Measurements from ENCODE around the gene OLFML1.

DNA sequence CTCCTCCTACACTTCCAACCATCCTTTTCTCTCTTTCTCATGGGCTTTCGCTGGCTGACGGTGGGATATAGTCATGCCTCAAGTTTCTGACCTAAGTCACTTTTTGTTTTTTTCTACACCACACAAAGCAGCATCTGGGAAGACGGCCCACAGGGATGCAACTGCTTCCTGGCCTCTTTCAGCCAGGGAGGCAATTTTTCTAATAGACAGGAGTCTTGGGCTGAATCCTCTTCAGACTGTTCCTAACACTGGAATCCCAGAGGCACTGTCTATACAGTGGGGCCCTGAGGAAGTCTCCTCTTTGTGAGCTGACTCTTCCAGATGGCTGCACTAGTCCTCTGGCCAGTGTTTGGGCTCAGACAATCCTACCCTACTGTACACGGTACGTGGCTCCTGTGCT is 39.7 kb upstream of the OLFML1 start:
- no peak for TF ChIP-seq ESRRA (CRISPR knock-in tag; IDR thresholded peaks at IDR 0.05; ENCODE audit: borderline replicate concordance)
- no peak for TF ChIP-seq CTCF (IDR thresholded peaks at IDR 0.05)
- TF ChIP-seq, protein P1, sequence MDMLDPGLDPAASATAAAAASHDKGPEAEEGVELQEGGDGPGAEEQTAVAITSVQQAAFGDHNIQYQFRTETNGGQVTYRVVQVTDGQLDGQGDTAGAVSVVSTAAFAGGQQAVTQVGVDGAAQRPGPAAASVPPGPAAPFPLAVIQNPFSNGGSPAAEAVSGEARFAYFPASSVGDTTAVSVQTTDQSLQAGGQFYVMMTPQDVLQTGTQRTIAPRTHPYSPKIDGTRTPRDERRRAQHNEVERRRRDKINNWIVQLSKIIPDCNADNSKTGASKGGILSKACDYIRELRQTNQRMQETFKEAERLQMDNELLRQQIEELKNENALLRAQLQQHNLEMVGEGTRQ (CRISPR knock-in tag; IDR thresholded peaks at IDR 0.05), result no peak
- no peak for TF ChIP-seq ZNF423 (CRISPR knock-in tag; IDR thresholded peaks at IDR 0.05)
- no peak for TF ChIP-seq ZBTB21 (CRISPR knock-in tag; IDR thresholded peaks at IDR 0.05; ENCODE audit: borderline replicate concordance)
- TF ChIP-seq, protein P2, sequence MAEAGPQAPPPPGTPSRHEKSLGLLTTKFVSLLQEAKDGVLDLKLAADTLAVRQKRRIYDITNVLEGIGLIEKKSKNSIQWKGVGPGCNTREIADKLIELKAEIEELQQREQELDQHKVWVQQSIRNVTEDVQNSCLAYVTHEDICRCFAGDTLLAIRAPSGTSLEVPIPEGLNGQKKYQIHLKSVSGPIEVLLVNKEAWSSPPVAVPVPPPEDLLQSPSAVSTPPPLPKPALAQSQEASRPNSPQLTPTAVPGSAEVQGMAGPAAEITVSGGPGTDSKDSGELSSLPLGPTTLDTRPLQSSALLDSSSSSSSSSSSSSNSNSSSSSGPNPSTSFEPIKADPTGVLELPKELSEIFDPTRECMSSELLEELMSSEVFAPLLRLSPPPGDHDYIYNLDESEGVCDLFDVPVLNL (CRISPR knock-in tag; IDR thresholded peaks at IDR 0.05; ENCODE audit: borderline replicate concordance, low read depth), result no peak
- no peak for TF ChIP-seq ETV6 (CRISPR knock-in tag; IDR thresholded peaks at IDR 0.05)
- no peak for TF ChIP-seq ZNF121 (CRISPR knock-in tag; IDR thresholded peaks at IDR 0.05)
- no peak for TF ChIP-seq NFYB (CRISPR knock-in tag; conservative IDR thresholded peaks at IDR 0.05; ENCODE audit: low read depth)
- TF ChIP-seq TP53 (CRISPR knock-in tag; IDR thresholded peaks at IDR 0.05), result no peak
- no peak for TF ChIP-seq CREB1 (CRISPR knock-in tag; IDR thresholded peaks at IDR 0.05)
- TF ChIP-seq AR (CRISPR knock-in tag; IDR thresholded peaks at IDR 0.05), result no peak
- no peak for TF ChIP-seq SP1 (CRISPR knock-in tag; conservative IDR thresholded peaks at IDR 0.05)
